PC-9 (cell line): Measurements from ENCODE around the gene ETFA. TPM values are rescaled to one million over a fixed set of nuclear protein-coding genes. Genes with fewer than 3 reads are reported as not detected.

Experiments
- BruUV-seq: library from RNA; stranded (reverse); fragments of 400-500 nt; replicated peaks from 2 replicates; lab custom pipeline; 2021; lab: Mats Ljungman, UMichigan
- CTCF ChIA-PET: fragments of 300-600 bp; sonication (Branson Sonifier 250); formaldehyde crosslinking; loops from one replicate; lab custom pipeline; 2022; ENCODE audit warnings: antibody characterized with exemption; lab: Charles Lee
- POLR2A ChIA-PET: fragments of 300-600 bp; sonication (Branson Sonifier 250); formaldehyde crosslinking; loops from one replicate; lab custom pipeline; 2022; ENCODE audit warnings: antibody characterized with exemption; ENCODE audit not compliant: unreplicated experiment; lab: Charles Lee
- DNase-seq, 2 experiments: peaks; one replicate each; pipeline versions ENCODE4 v3.0.0 to v3.0.0-alpha.2; 2015 to 2022; ENCODE audit warnings: mixed read lengths in 1 of 2
- H2AFZ ChIP-seq: fragments of 200-600 bp; sonication (generic); 2 replicates; pipeline ENCODE4 v1.8.1; 2017; ENCODE audit warnings: antibody characterized with exemption
- H3F3A ChIP-seq: fragments of 200-600 bp; sonication (generic); 2 replicates; pipeline ENCODE4 v1.8.1; 2017; ENCODE audit warnings: antibody characterized with exemption, mild to moderate bottlenecking, low read depth; ENCODE audit not compliant: insufficient read depth
- H3K27ac ChIP-seq: fragments of 200-600 bp; sonication (generic); 2 replicates; pipeline ENCODE4 v1.6.1; 2016; ENCODE audit warnings: mixed run types
- H3K27me3 ChIP-seq: fragments of 200-600 bp; sonication (generic); 2 replicates; pipeline ENCODE4 v1.6.1; 2016; ENCODE audit warnings: low read depth, mixed run types; ENCODE audit not compliant: insufficient read depth
- H3K36me3 ChIP-seq: fragments of 200-600 bp; sonication (generic); 2 replicates; pipeline ENCODE4 v1.6.1; 2016; ENCODE audit warnings: low read depth, mixed run types
- H3K4me1 ChIP-seq: fragments of 200-600 bp; sonication (generic); replicated peaks from 2 replicates; pipeline ENCODE4 v1.6.1; 2016; ENCODE audit warnings: mixed run types; ENCODE audit not compliant: insufficient read depth
- H3K4me2 ChIP-seq: fragments of 200-600 bp; sonication (generic); 2 replicates; pipeline ENCODE4 v1.6.1; 2017; ENCODE audit warnings: mixed run types
- H3K4me3 ChIP-seq: fragments of 200-600 bp; sonication (generic); 2 replicates; pipeline ENCODE4 v1.6.1; 2016; ENCODE audit warnings: mixed run types
- H3K79me2 ChIP-seq: fragments of 200-600 bp; sonication (generic); 2 replicates; pipeline ENCODE4 v1.6.1; 2017; ENCODE audit warnings: low read depth, mixed run types
- H3K9me2 ChIP-seq: fragments of 200-600 bp; sonication (generic); 2 replicates; pipeline ENCODE4 v1.8.1; 2017; ENCODE audit warnings: mild to moderate bottlenecking; ENCODE audit not compliant: insufficient read depth
- H3K9me3 ChIP-seq: fragments of 200-600 bp; sonication (generic); 2 replicates; pipeline ENCODE4 v1.8.1; 2016; ENCODE audit warnings: low read depth; ENCODE audit not compliant: insufficient read depth
- H4K20me1 ChIP-seq: fragments of 200-600 bp; sonication (generic); 2 replicates; pipeline ENCODE4 v1.8.1; 2017; ENCODE audit not compliant: insufficient read depth
- EZH2 ChIP-seq: fragments of 200-600 bp; sonication (generic); IDR thresholded peaks from 2 replicates; pipeline ENCODE4 v1.8.0; 2017; ENCODE audit warnings: antibody characterized with exemption, low read depth
- intact Hi-C: fragments of 100-400 bp; cut with micrococcal nuclease; formaldehyde crosslinking; loops from one replicate; pipeline ENCODE4 v1.10.0; 2022; ENCODE audit not compliant: unreplicated experiment
- total RNA-seq: library from RNA; stranded (reverse); gene quantifications from 2 replicates; pipeline ENCODE4 v1.2.3, GENCODE V29; 2021
- TF ChIP-seq, protein P1 (sequence below): fragments of 200-600 bp; sonication (generic); conservative IDR thresholded peaks from 2 replicates; pipeline ENCODE4 v1.6.1; 2017; ENCODE audit warnings: mixed run types, antibody characterized with exemption, mild to moderate bottlenecking, moderate library complexity

ETFA gene
- total RNA-seq, 1 experiment from 2014 or later = 187 TPM

- Histone ChIP-seq H3K4me3 (no peak overlapping the region), H2AFZ (no peak overlapping the region), H3K4me2 (no peak overlapping the region), H3K27ac (no peak overlapping the region), H3K27me3 (no peaks in the 10 kb centered on the region), H3K79me2 (no peaks in the 10 kb centered on the region), H3K36me3 (no peaks in the 10 kb centered on the region), H3F3A (no peaks in the 10 kb centered on the region), H4K20me1 (no peaks in the 10 kb centered on the region), H3K9me2 (no peaks in the 10 kb centered on the region), H3K9me3 (no peaks in the 10 kb centered on the region), H3K4me1 (peaks cover 10% of the 10 kb centered on the region)
- TF ChIP-seq EZH2 = no peak
- TF ChIP-seq, protein P1, sequence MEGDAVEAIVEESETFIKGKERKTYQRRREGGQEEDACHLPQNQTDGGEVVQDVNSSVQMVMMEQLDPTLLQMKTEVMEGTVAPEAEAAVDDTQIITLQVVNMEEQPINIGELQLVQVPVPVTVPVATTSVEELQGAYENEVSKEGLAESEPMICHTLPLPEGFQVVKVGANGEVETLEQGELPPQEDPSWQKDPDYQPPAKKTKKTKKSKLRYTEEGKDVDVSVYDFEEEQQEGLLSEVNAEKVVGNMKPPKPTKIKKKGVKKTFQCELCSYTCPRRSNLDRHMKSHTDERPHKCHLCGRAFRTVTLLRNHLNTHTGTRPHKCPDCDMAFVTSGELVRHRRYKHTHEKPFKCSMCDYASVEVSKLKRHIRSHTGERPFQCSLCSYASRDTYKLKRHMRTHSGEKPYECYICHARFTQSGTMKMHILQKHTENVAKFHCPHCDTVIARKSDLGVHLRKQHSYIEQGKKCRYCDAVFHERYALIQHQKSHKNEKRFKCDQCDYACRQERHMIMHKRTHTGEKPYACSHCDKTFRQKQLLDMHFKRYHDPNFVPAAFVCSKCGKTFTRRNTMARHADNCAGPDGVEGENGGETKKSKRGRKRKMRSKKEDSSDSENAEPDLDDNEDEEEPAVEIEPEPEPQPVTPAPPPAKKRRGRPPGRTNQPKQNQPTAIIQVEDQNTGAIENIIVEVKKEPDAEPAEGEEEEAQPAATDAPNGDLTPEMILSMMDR = no peak
- POLR2A ChIA-PET = no interaction called here
- CTCF ChIA-PET = no interaction called here
- intact Hi-C loops = loop anchor here (2.0 kb wide), 1 partner anchor 142 kb away; no protein-coding TSS in a partner anchor
- DNase-seq = no peak
- no TSS peak for BruUV-seq
These were observed 21.5 kb upstream of the ETFA start for GRCh38 chr15:76332796-76333195.

DNA sequence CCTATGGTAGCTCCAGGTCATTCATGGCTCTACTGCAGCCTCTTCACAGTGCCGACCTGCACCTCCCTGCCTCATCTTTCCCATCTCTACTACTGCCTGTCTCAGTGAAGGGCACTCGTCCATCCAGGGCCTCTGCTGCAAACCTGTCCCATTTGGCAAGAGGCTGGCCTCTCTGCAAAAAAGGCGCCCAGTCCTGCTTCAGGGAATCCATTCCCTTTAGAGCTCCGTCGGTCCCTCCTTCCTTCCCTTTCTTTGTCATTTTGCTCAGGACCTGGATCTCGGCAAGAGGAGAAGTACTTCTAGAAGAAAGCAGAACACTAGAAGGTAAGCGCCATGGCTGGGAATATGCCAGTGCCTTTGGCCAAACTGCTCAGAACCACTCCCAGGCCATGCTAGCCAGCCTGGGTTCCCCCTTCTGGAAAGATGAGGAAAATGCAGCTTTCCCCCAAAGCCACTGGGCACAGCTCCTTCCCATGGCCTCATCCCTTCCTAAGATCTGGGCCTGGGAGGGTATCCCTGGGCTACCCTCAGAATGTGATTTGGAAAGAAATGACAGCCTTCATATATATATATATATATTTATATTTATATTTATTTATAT is 18.9 kb upstream of the ETFA start:
- BruUV-seq = no TSS peak
- intact Hi-C loops = no loop called here

DNA sequence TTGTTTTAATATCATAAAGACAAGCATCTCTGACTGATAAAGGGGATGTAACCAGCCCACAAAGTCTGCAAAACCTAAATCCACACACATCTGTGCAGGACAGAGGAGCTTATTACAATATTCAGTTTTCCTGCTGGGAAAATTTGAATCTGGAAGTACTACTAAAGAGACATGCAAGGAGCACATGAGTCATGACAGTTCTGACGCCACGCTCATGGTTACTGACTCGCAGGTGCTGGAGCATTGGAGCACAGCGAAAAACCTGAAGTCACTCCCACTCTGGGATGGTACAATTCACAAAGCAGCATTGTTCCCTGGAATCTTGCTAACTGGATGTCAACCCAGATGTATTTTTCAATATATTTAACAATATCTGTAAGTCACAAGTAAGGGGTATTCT is 17.7 kb upstream of the ETFA start:
- Histone ChIP-seq H3K27ac (no peak overlapping the region), H3K9me2 (no peaks in the 10 kb centered on the region), H3K4me1 (peaks cover 22% of the 10 kb centered on the region), H3K79me2 (no peaks in the 10 kb centered on the region), H3K9me3 (no peaks in the 10 kb centered on the region), H4K20me1 (no peaks in the 10 kb centered on the region), H3K27me3 (no peaks in the 10 kb centered on the region), H3F3A (peaks cover 5% of the 10 kb centered on the region; the same call in 1 of the 2 replicates), H2AFZ (no peak overlapping the region), H3K36me3 (no peaks in the 10 kb centered on the region), H3K4me3 (no peak overlapping the region), H3K4me2 (no peak overlapping the region)
- BruUV-seq = no TSS peak
- ChIA-PET POLR2A (no interaction called here), CTCF (interaction anchor here (1.1 kb wide), 1 partner anchor 16 kb away, joined by 3 read pairs; no protein-coding TSS in a partner anchor)
- intact Hi-C loops = no loop called here
- DNase-seq = peak in 1 of 2 experiments; percentile 46
- TF ChIP-seq EZH2 = no peak
- TF ChIP-seq, protein P1 = no peak

More for the DNA sequence above, 18.9 kb upstream of the ETFA start:
- peaks cover 5% of the 10 kb centered on the region; the same call in 1 of the 2 replicates for H3F3A ChIP-seq
- no peaks in the 10 kb centered on the region for H3K27me3 ChIP-seq
- no peaks in the 10 kb centered on the region for H4K20me1 ChIP-seq
- peaks cover 22% of the 10 kb centered on the region for H3K4me1 ChIP-seq
- no peaks in the 10 kb centered on the region for H3K79me2 ChIP-seq
- H3K4me2 ChIP-seq = no peak overlapping the region
- H3K4me3 ChIP-seq = no peak overlapping the region
- CTCF ChIA-PET = interaction anchor here (0.6 to 1.1 kb wide), 4 partner anchors 15 to 215 kb away, joined by 3 to 5 read pairs (median 4); no protein-coding TSS in a partner anchor
- H3K27ac ChIP-seq = no peak overlapping the region
- POLR2A ChIA-PET = no interaction called here
- no peak overlapping the region for H2AFZ ChIP-seq
- H3K9me3 ChIP-seq = no peaks in the 10 kb centered on the region
- no peak for DNase-seq
- no peaks in the 10 kb centered on the region for H3K36me3 ChIP-seq
- no peaks in the 10 kb centered on the region for H3K9me2 ChIP-seq
- TF ChIP-seq EZH2 = no peak
- TF ChIP-seq, protein P1 = peak; percentile 64
